OCI-LY1 (cell line): ENCODE results near the gene AAK1.
"Not testable (repeated sequence)": the region's sequence is repeated elsewhere in the genome, so short reads cannot be mapped to it uniquely, and the experiment has no call there.

Experiments used
- CTCF ChIP-seq: fragments of 200-600 bp; sonication (generic), shearing (Covaris generic); IDR thresholded peaks from 2 replicates; pipeline ENCODE4 v1.5.1; 2017; ENCODE audit warnings: mild to moderate bottlenecking, antibody characterized with exemption, low read length, moderate library complexity, mixed read lengths
- EZH2 ChIP-seq: fragments of 200-600 bp; sonication (generic), shearing (Covaris generic); IDR thresholded peaks from 2 replicates; pipeline ENCODE4 v1.8.0; 2017; ENCODE audit warnings: borderline replicate concordance, mixed run types, mild to moderate bottlenecking, antibody characterized with exemption, low read length, moderate library complexity, mixed read lengths

GRCh38 chr2:69443673-69444072 is 199.9 kb downstream of the AAK1 start:
- TF ChIP-seq CTCF, EZH2: not testable (repeated sequence)
